ENCODE measurements around the gene RBKS. TPM values are rescaled to one million over a fixed set of nuclear protein-coding genes. Genes with fewer than 3 reads are reported as not detected.

RBKS gene
- total and polyA plus RNA-seq, 2 of the 8 experiments (the other 6 are each of a cell fraction or from before 2014, with no cell fraction given), result 1.1 to 1.5 TPM

DNA sequence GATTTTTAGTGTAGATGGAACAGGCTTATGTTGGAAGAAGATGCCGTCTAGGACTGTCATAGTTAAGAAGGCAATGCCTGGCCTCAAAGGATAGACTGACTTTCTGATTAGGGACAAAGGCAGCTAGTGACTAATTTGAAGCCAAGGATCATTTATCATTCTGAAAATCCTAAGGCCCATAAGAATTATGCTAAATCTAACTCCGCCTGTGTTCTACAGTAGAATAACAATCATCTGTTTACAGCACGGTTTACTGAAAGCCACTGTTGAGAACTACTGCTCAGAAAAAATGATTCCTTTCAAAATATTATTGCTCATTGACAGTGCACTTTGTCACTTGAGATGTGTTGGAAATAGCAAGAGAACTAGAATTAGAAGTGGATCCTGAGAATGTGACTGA lies 44.8 kb upstream of the RBKS start:
- Histone ChIP-seq H3K14ac (ENCODE audit: insufficient read length) (no peak overlapping the region), H2BK20ac (ENCODE audit: low read length) (no peak overlapping the region), H3K36me3 (ENCODE audit: control insufficient read depth in 2 of 4, insufficient read depth in 4 of 4, low read length in 3 of 4) (no peaks in the 10 kb centered on the region), H3K9ac (replicated peaks in 1 of 4; ENCODE audit: extremely low read depth in 1 of 4, low read depth in 3 of 4, low read length in 3 of 4) (no peak overlapping the region), H3K4ac (replicated peaks; ENCODE audit: insufficient read length, low read depth, low read length) (no peak overlapping the region), H2AFZ (ENCODE audit: low read length) (no peak overlapping the region), H3K18ac (ENCODE audit: extremely low read depth, low read length) (no peak overlapping the region), H3K27me3 (replicated peaks in 1 of 4; ENCODE audit: control insufficient read depth in 3 of 4, extremely low read depth in 1 of 4, insufficient read depth in 3 of 4, low read length in 3 of 4) (no peaks in the 10 kb centered on the region), H3K79me2 (ENCODE audit: control insufficient read depth in 1 of 2, insufficient read depth in 2 of 2, low read length in 2 of 2) (no peaks in the 10 kb centered on the region), H3K79me1 (ENCODE audit: low read depth, low read length) (no peaks in the 10 kb centered on the region), H3K4me2 (ENCODE audit: insufficient read depth in 1 of 2, low read depth in 2 of 2, low read length in 2 of 2) (no peak overlapping the region), H3K23ac (ENCODE audit: insufficient read length) (no peak overlapping the region), H3K4me3 (ENCODE audit: extremely low read depth in 1 of 4, insufficient read depth in 2 of 4, low read depth in 3 of 4, low read length in 4 of 4) (no peak overlapping the region), H3K27ac (ENCODE audit: low read depth, low read length) (no peak overlapping the region), H2BK12ac (ENCODE audit: low read depth, low read length) (no peak overlapping the region), H3K9me3 (ENCODE audit: insufficient read depth in 2 of 2, low read depth in 1 of 2, low read length in 1 of 2) (no peaks in the 10 kb centered on the region), H3K56ac (replicated peaks; ENCODE audit: insufficient read length, low read depth, low read length) (no peak overlapping the region), H4K8ac (ENCODE audit: extremely low read depth, insufficient read depth, low read length) (no peak overlapping the region), H3K4me1 (replicated peaks in 1 of 4; ENCODE audit: control insufficient read depth in 3 of 4, insufficient read depth in 4 of 4, low read length in 3 of 4) (no peaks in the 10 kb centered on the region), H4K91ac (replicated peaks; ENCODE audit: insufficient read length, low read length) (no peak overlapping the region), H2BK120ac (replicated peaks; ENCODE audit: low read depth, low read length) (no peak overlapping the region), H4K20me1 (replicated peaks in 1 of 2; ENCODE audit: control insufficient read depth in 1 of 2, insufficient read depth in 2 of 2, low read length in 2 of 2) (peaks cover 0 to 2% of the 10 kb centered on the region in 2 experiments), H2BK15ac (ENCODE audit: low read length) (no peak overlapping the region), H2BK5ac (ENCODE audit: low read depth, low read length) (no peak overlapping the region), H4K5ac (ENCODE audit: insufficient read length, low read depth, low read length) (no peak overlapping the region), H3K23me2 (ENCODE audit: low read depth, low read length) (no peaks in the 10 kb centered on the region), H2AK5ac (ENCODE audit: low read depth, low read length) (no peak overlapping the region)
- DNase-seq (ENCODE audit: low read depth in 1 of 2, low spot score in 2 of 2) (no peak), FAIRE-seq (no peak)
- CTCF ChIA-PET (ENCODE audit: partially characterized antibody), result interaction anchor here (0.6 to 0.7 kb wide), 2 partner anchors 480 to 576 kb away, joined by 3 to 4 read pairs; no protein-coding TSS in a partner anchor
- POLR2A ChIA-PET (ENCODE audit: partially characterized antibody), result interaction anchor here (1.3 kb wide), 1 partner anchor 11 kb away, joined by 3 read pairs; no protein-coding TSS in a partner anchor
- WGBS, 2 experiments (ENCODE audit: extremely low coverage in 1 of 2, insufficient coverage in 1 of 2, insufficient read length in 1 of 2, insufficient replicate concordance in 2 of 2, low coverage in 1 of 2, low lambda C conversion rate in 2 of 2, missing lambda C conversion rate in 1 of 2), result 95% methylated on average over 3 of the region's 3 CpGs; no CpG with 5 or more reads in 1 of the 2 experiments
- TF ChIP-seq CBX5 (IDR thresholded peaks at IDR 0.05; ENCODE audit: low read depth, low read length) (no peak), TCF12 (IDR thresholded peaks at IDR 0.05; ENCODE audit: low read depth, low read length) (no peak), KDM5A (IDR thresholded peaks at IDR 0.05; ENCODE audit: low read length) (no peak), POLR2AphosphoS5 (IDR thresholded peaks at IDR 0.05; ENCODE audit: low read depth, low read length) (no peak), RBBP5 (IDR thresholded peaks at IDR 0.05; ENCODE audit: borderline replicate concordance, low read depth, low read length) (no peak), SP2 (IDR thresholded peaks at IDR 0.05; ENCODE audit: low read length) (no peak), CBX8 (IDR thresholded peaks at IDR 0.05; ENCODE audit: borderline replicate concordance, low read depth, low read length) (no peak), SIX5 (IDR thresholded peaks at IDR 0.05; ENCODE audit: low read depth, low read length) (no peak), SAP30 (IDR thresholded peaks at IDR 0.05; ENCODE audit: insufficient read depth, insufficient replicate concordance, low read length) (no peak), CTBP2 (IDR thresholded peaks at IDR 0.05; ENCODE audit: borderline replicate concordance, insufficient read depth, insufficient read length, low read length) (no peak), ZNF274 (IDR thresholded peaks at IDR 0.05; ENCODE audit: borderline replicate concordance, extremely low read depth, low read length) (no peak), YY1 (IDR thresholded peaks at IDR 0.05; ENCODE audit: low read depth, low read length) (no peak)

Data from H1 (cell line).